Measurements from ENCODE around the gene IFNAR2.

IFNAR2 gene

GRCh38 chr21:33229784-33230544 lies at the start of gene IFNAR2:
Gene IFNAR2 (plus strand): TSS chr21:33229938. CDS start chr21:33241923, 11,985 bp downstream.
- DNase-seq: peak; percentile 50 to 53

- DNase-seq: peak; percentile 1 to 15
Measured at GRCh38 chr21:33185852-33186251, 43.9 kb upstream of the IFNAR2 start.

GRCh38 chr21:33187276-33187675 lies 42.5 kb upstream of the IFNAR2 start:
- DNase-seq: no peak

GRCh38 chr21:33189237-33189636 lies 40.5 kb upstream of the IFNAR2 start:
- no peak for DNase-seq

GRCh38 chr21:33189824-33190223 lies 39.9 kb upstream of the IFNAR2 start:
- DNase-seq: no peak

- DNase-seq: peak; percentile 53 to 56
Measured at GRCh38 chr21:33196941-33197374, 32.8 kb upstream of the IFNAR2 start.

DNA sequence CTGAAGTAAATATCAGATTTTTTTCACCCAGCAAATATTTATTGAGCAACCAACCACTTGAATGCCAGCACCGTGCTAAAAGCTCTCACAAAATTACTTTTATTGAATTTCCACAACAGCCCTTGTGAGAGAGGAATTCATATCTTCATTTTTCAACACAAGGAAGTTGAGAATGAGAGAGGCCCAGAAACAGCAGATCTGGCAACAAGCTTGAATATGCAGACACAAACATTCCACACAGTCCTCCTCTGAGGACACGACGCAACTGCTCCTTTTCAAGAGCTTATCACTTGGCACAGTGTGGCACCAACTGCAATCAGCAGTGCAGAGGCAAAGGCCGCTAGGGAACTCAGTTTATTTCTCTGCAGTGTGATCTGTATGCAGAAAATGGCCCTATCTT lies 32.2 kb upstream of the IFNAR2 start:
- DNase-seq: no peak

GRCh38 chr21:33198346-33199099 lies 31.2 kb upstream of the IFNAR2 start:
- peak; percentile 90 to 93 for DNase-seq

- no peak for DNase-seq
Measured at GRCh38 chr21:33199100-33199464, 30.7 kb upstream of the IFNAR2 start.

DNA sequence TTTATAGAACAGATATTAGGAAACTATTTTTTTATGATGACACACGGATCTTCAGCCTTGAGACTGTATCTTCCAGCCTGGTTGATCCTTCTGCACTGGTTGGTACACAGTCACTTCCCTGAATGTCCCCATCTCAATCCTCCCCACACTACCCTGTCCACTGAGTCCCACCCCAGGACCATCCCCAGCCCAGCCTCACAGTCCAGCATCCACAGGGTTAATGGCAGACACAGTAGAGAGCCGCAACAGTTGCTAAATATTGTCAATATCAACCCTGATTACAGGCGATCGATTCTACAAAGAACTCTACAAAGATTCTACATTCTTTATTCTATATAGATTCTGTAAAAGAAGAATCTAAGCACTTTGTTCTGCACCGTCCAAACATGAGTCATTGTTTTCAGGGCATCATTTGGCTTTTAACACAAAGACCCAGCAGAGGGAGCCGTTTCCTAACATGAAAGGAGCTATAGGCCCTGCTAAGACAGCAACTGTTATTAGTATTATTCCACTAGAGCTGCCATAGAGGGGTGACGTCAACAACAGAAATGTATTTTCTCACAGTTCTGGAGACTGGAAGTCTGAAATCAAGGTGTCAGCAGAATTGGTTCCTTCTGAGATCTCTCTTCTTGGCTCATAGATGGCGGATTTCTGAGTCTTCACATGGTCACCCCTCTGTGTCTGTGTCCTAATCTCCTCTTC lies 30.1 kb upstream of the IFNAR2 start:
- peak; percentile 92 to 98 for DNase-seq

DNA sequence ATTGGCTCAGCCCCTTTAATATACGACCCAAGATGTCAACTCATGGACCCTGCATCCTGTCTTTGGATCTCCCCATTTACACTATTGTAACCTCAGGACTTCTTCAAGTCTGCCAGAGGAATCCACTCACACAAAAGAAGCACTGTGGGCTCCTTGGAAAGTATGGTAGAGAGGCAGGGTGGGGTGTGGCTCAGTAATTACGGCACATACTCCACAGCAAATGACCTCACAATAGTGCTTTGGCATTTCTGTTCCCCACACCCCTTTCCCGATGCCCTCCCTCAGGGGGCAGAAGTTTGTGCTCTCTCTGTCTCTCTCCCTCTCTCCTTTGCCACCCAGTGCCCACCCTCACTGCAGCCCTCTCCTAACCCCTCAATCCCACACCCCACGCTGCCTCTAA lies 27.8 kb upstream of the IFNAR2 start:
- no peak for DNase-seq

DNA sequence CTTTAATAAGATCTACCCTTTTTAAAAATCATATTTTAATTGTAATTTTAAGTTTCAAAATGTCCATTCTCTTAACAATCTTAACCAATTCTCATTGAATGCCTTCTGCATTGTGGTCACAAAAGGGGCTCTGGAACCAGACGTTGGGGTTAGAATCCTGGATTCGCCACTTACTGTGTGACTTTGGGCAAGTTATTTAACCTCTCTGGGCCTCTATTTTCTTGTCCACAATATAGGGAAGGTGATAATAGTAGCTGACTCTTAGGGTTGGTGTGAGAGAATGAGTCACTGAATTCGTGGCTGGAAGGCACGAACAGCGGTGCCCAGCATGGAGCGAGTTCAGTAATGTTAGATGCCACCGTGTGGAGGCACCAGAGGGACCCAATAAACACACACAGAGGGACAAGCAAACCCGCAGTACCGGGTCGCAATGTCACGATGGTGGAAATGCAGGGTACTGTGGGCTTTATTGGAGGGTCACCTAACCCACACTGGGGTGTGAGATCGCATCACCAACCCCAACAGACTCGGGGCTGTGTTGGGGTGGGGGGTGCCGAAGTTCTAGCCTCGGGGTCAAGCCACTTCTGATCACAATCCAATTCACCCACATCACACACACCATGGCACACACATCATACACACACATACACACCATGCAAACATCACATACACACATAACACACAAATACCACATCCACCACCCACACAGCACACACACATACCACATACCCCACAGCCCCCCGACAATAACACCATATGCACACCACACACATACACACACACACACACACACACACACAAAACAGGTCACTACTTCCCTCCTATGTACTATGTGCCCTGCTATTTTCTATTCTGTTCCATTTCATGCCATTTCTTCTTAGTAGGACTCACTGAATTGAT lies 27.0 kb upstream of the IFNAR2 start:
- DNase-seq: no peak

GRCh38 chr21:33203371-33203724 lies 26.4 kb upstream of the IFNAR2 start:
- DNase-seq: no peak

GRCh38 chr21:33205476-33205875 lies 24.3 kb upstream of the IFNAR2 start:
- peak; percentile 18 to 25 for DNase-seq

- no peak for DNase-seq
Measured at GRCh38 chr21:33206771-33207281, 22.9 kb upstream of the IFNAR2 start.

GRCh38 chr21:33207449-33208149 lies 22.1 kb upstream of the IFNAR2 start:
- no peak for DNase-seq

DNA sequence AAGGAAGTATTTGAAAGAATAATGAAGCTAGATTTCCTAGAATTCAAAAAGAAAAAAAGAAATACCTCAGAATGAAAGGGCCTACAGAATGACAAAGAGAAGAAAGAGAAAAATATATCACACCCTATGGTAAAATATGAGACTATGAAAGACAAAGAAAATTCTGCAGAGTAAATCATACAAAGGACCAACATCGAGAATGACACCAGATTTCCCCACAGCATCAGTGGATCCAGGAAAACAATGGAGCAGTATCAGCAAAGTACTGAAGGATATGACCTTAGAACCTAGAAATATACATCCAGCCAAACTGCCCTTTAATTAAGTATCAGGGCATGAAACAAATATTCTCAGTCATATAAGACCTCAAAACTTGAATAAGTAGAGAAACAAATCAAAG lies 21.2 kb upstream of the IFNAR2 start:
- DNase-seq: peak; percentile 10 to 13

GRCh38 chr21:33211305-33211704 lies 18.4 kb upstream of the IFNAR2 start:
- no peak for DNase-seq

DNA sequence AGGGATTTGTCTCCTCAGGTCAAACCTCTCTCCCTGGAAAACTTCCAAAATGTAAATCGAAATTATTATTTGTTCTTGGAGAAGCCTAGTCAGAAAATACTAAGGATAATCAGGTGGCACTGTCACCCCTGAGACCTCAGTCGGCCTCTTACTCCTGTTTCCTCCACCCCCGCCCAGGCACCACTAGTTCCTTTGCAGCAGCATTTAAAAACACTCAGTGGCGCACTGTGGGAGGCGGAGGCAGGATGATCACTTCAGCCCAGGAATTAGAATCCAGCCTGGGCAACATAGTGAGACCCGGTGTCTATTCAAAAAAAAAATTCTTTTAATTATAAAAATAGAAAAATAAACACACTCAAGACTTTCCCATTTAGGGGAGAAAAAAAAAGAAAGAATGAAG lies 18.0 kb upstream of the IFNAR2 start:
- DNase-seq: no peak

DNA sequence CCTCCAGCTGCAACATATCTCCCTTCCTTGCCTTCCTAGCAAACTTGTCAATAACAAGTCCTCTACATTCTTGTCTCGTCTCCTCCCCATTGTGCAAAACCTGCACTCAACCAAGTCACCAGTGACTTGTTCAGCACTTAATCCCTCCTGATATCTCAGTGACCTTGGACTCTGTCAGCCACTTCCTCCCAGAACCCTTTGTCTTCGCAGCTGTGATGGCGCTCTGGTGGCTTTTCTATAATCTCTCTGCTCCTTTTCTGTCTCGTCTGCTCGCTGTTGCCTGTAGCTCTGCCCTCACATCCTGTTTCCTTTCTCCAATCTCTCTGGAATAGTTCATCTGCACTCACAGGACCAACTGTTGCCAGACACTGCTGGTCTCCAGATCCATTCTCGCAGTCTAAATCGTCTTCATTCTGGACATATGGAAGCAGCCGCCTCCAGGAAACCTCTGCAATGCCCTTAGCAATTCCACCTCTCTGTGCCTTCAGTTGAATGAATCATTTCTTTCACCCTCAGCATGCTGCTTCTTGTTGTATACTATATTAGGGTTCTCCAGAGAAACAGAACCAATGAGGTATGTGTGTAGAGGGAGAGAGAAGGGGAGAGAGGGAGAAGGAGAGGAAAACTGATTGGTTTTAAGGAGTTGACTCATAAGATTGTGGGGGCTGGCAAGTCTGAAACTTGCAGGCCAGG lies 17.4 kb upstream of the IFNAR2 start:
- DNase-seq: peak; percentile 28 to 33

GRCh38 chr21:33214056-33214455 lies 15.7 kb upstream of the IFNAR2 start:
- no peak for DNase-seq

Data from Kasumi-1 (cell line).